CD14-positive monocyte (primary cell): ENCODE results near the gene GNB2. TPM values are rescaled to one million over a fixed set of nuclear protein-coding genes. Genes with fewer than 3 reads are reported as not detected.

ENCODE experiments used
- DNase-seq, 3 donors: peaks; one replicate each; pipeline ENCODE4 v3.0.0-alpha.2; 2011 to 2022
- H2AFZ ChIP-seq: 2 replicates; pipeline ENCODE4 v1.6.0; 2012; ENCODE audit warnings: mild to moderate bottlenecking, low read depth, low read length, inconsistent platforms; ENCODE audit not compliant: insufficient read depth, poor library complexity, severe bottlenecking
- H3K27ac ChIP-seq, 2 donors: 1 replicate in 1 of 2; 2 replicates in 1 of 2; pipeline ENCODE4 v1.5.1; 2012 to 2013; ENCODE audit warnings: low read length in 2 of 2, control low read depth in 1 of 2, inconsistent platforms in 1 of 2, low read depth in 1 of 2, mild to moderate bottlenecking in 1 of 2
- H3K27me3 ChIP-seq, 2 donors: one replicate each; pipeline versions ENCODE4 v1.6.0 to v1.6.1; 2011 to 2013; ENCODE audit warnings: low read length in 2 of 2; ENCODE audit not compliant: control insufficient read depth in 2 of 2, insufficient read depth in 2 of 2
- H3K36me3 ChIP-seq, 2 donors: replicated peaks in 1 of 2; 1 replicate in 1 of 2; 2 replicates in 1 of 2; pipeline versions ENCODE4 v1.5.1 to v1.6.1; 2012 to 2013; ENCODE audit warnings: low read length in 2 of 2, control low read depth in 1 of 2, inconsistent platforms in 1 of 2, mild to moderate bottlenecking in 1 of 2; ENCODE audit not compliant: insufficient read depth in 2 of 2, control insufficient read depth in 1 of 2
- H3K4me1 ChIP-seq, 2 donors: 1 replicate in 1 of 2; 2 replicates in 1 of 2; pipeline versions ENCODE4 v1.5.1 to v1.6.1; 2012 to 2013; ENCODE audit warnings: low read length in 2 of 2, control low read depth in 1 of 2, inconsistent platforms in 1 of 2, mild to moderate bottlenecking in 1 of 2, moderate library complexity in 1 of 2; ENCODE audit not compliant: insufficient read depth in 2 of 2, control insufficient read depth in 1 of 2
- H3K4me2 ChIP-seq: replicated peaks from 2 replicates; pipeline ENCODE3; 2012; ENCODE audit warnings: low read length, moderate library complexity, mild to moderate bottlenecking; ENCODE audit not compliant: poor library complexity, severe bottlenecking; ENCODE audit errors: extremely low read depth
- H3K4me3 ChIP-seq, 3 experiments: fragments of 200-600 bp in 1 of 3; sonication (generic) in 1 of 3; replicated peaks in 1 of 3; 1 replicate in 2 of 3; 2 replicates in 1 of 3; pipeline ENCODE4 v1.5.1; 2011 to 2013; ENCODE audit warnings: low read length in 3 of 3, mild to moderate bottlenecking in 3 of 3, control low read depth in 2 of 3, low read depth in 2 of 3, inconsistent platforms in 1 of 3, moderate library complexity in 1 of 3
- H3K79me2 ChIP-seq: 2 replicates; pipeline ENCODE4 v1.6.0; 2012; ENCODE audit warnings: mild to moderate bottlenecking, control low read depth, inconsistent platforms, low read length, moderate library complexity; ENCODE audit not compliant: insufficient read depth
- H3K9ac ChIP-seq: 2 replicates; pipeline ENCODE4 v1.6.0; 2017; ENCODE audit warnings: low read length, mild to moderate bottlenecking; ENCODE audit not compliant: insufficient read depth, poor library complexity, severe bottlenecking
- H3K9me3 ChIP-seq, 2 donors: replicated peaks in 1 of 2; 1 replicate in 1 of 2; 2 replicates in 1 of 2; pipeline versions ENCODE4 v1.5.1 to v1.6.1; 2012 to 2013; ENCODE audit warnings: low read length in 2 of 2, control low read depth in 1 of 2; ENCODE audit not compliant: control insufficient read depth in 1 of 2, insufficient read depth in 1 of 2
- H4K20me1 ChIP-seq: 2 replicates; pipeline ENCODE4 v1.6.0; 2012; ENCODE audit warnings: mild to moderate bottlenecking, low read length, control low read depth, moderate library complexity; ENCODE audit not compliant: insufficient read depth
- H3K27ac Mint-ChIP-seq, 7 donors: one replicate each; pipeline ENCODE4 v1.8.0; 2020; ENCODE audit warnings: mild to moderate bottlenecking in 7 of 7, mixed read lengths in 7 of 7, moderate library complexity in 6 of 7, inconsistent platforms in 2 of 7
- H3K27me3 Mint-ChIP-seq, 3 donors: one replicate each; pipeline ENCODE4 v1.8.0; 2021 to 2022; ENCODE audit warnings: low read depth in 3 of 3, mild to moderate bottlenecking in 3 of 3, mixed read lengths in 3 of 3, moderate library complexity in 3 of 3, inconsistent platforms in 1 of 3
- H3K36me3 Mint-ChIP-seq, 2 donors: one replicate each; pipeline ENCODE4 v1.8.0; 2020; ENCODE audit warnings: mixed read lengths in 2 of 2, inconsistent platforms in 1 of 2, mild to moderate bottlenecking in 1 of 2
- H3K4me1 Mint-ChIP-seq: one replicate; pipeline ENCODE4 v1.8.0; 2020; ENCODE audit warnings: mild to moderate bottlenecking, mixed read lengths
- H3K4me3 Mint-ChIP-seq, 2 donors: one replicate each; pipeline ENCODE4 v1.8.0; 2020; ENCODE audit warnings: mild to moderate bottlenecking in 2 of 2, mixed read lengths in 2 of 2, moderate library complexity in 1 of 2
- H3K9me3 Mint-ChIP-seq, 7 donors: one replicate each; pipeline ENCODE4 v1.8.0; 2020 to 2022; ENCODE audit warnings: mixed read lengths in 7 of 7, mild to moderate bottlenecking in 6 of 7, moderate library complexity in 6 of 7, inconsistent platforms in 2 of 7
- WGBS: methylation state at CpG from one replicate; pipeline ENCODE4 v1.1.5; 2013; ENCODE audit warnings: missing lambda C conversion rate; ENCODE audit not compliant: insufficient coverage; 5-methylcytosine and 5-hydroxymethylcytosine counted together
- intact Hi-C, 2 donors: fragments of 100-400 bp; cut with micrococcal nuclease; formaldehyde crosslinking; loops; one replicate each; pipeline versions ENCODE4 v1.15.0 to v1.15.1; 2023
- polyA plus RNA-seq, 3 donors: library from polyadenylated mRNA; depleted of rRNA in 1 of 3; unstranded in 2 of 3; stranded (reverse) in 1 of 3; fragments of 300-500 nt in 2 of 3; fragments of >200 nt in 1 of 3; fragmentation: Illumina TruSeq in 2 of 3; gene quantifications; 1 replicate in 2 of 3; 2 replicates in 1 of 3; pipeline ENCODE4 v1.2.3, GENCODE V29; 2012 to 2021
- TF ChIP-seq, protein P1 (sequence below): fragments of 200-600 bp; IDR thresholded peaks from one replicate; pipeline ENCODE4 v1.8.0; 2022; ENCODE audit warnings: antibody characterized with exemption, mild to moderate bottlenecking

GNB2 gene
- polyA plus RNA-seq, 3 donors = 90.0 to 436 (median 94.6) TPM

DNA sequence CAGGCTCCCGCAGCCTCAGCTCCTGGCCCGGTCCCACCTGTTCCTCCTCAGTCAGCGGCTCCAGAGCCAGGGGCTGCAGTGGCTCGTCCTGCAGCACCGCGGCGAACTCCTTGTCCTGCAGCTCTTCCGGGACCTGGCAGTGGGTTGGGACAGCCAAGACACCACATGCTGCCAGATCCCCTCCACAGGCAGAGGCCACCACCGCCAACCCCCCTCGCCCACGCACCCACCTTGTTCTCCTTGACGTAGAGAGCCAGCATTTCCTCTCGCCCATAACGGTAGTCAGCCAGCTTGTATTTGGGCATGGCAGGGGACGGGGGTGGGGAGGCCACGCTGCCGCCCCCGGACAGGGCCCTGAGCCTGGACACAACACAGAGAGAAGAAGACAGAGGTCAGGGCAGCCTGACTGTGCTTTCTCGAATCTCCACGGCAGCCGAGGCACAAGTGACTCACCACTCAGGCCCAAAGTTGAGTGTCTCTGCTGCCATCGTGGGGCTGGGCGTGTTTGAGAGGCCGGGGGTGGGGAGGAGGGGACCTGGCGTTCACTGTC is 14.3 kb downstream of the GNB2 start:
- Mint-ChIP-seq H3K9me3 (peaks cover 0 to 1% (median 0%) of the 10 kb centered on the region in 7 donors), H3K4me1 (peaks cover 17% of the 10 kb centered on the region), H3K27ac (peak overlapping the region in 1 of 7 donors; percentile 26), H3K27me3 (peaks cover 0 to under 1% (median 0%) of the 10 kb centered on the region in 3 donors), H3K36me3 (peaks cover 42 to 67% of the 10 kb centered on the region in 2 donors), H3K4me3 (no peak overlapping the region)
- no peak overlapping the region for H3K4me2 ChIP-seq
- no peak for DNase-seq
- H3K9ac ChIP-seq = no peak overlapping the region
- peaks cover 60 to 74% of the 10 kb centered on the region in 2 donors for H3K36me3 ChIP-seq
- no peak overlapping the region for H3K4me3 ChIP-seq
- no peaks in the 10 kb centered on the region for H3K27me3 ChIP-seq
- H2AFZ ChIP-seq = no peak overlapping the region
- WGBS = 96% methylated on average over 20 of the region's 25 CpGs
- peaks cover 52% of the 10 kb centered on the region for H3K79me2 ChIP-seq
- H3K4me1 ChIP-seq = peaks cover 16 to 21% of the 10 kb centered on the region in 2 donors
- H3K27ac ChIP-seq = no peak overlapping the region
- intact Hi-C loops = no loop called here
- H3K9me3 ChIP-seq = no peaks in the 10 kb centered on the region
- TF ChIP-seq, protein P1, sequence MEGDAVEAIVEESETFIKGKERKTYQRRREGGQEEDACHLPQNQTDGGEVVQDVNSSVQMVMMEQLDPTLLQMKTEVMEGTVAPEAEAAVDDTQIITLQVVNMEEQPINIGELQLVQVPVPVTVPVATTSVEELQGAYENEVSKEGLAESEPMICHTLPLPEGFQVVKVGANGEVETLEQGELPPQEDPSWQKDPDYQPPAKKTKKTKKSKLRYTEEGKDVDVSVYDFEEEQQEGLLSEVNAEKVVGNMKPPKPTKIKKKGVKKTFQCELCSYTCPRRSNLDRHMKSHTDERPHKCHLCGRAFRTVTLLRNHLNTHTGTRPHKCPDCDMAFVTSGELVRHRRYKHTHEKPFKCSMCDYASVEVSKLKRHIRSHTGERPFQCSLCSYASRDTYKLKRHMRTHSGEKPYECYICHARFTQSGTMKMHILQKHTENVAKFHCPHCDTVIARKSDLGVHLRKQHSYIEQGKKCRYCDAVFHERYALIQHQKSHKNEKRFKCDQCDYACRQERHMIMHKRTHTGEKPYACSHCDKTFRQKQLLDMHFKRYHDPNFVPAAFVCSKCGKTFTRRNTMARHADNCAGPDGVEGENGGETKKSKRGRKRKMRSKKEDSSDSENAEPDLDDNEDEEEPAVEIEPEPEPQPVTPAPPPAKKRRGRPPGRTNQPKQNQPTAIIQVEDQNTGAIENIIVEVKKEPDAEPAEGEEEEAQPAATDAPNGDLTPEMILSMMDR = no peak
- peaks cover 100% of the 10 kb centered on the region for H4K20me1 ChIP-seq

DNA sequence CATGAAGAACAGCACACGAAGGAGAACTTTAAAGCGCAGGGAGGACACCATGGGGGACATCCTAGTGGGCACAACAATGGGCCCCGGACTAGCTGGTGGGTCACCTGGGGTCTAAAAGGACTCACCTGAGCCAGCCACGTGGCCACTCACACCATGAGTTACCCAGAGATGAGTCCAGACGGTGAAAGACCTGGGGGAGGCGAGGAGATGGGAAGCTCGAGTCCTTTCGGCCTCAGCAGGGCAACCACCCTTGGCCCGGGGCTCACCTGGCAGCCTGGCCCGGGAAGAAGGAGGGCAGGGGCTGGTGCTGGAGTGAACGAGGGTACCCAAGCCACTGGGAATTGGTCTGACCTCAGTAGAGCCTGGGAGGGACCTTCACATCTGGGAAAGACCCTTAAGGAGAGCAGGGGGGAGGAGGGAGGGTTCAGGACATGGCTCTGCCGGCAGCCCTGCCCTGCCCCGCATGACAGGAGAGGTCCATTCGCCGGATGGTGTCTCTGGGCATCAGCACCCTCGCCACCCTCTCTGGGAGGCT is 14.9 kb downstream of the GNB2 start:
- H3K27ac ChIP-seq = no peak overlapping the region
- H3K36me3 ChIP-seq = peaks cover 54 to 68% of the 10 kb centered on the region in 2 donors
- H3K9ac ChIP-seq = no peak overlapping the region
- Mint-ChIP-seq H3K27ac (peak overlapping the region in 3 of 7 donors; percentile 55 to 80 (median 57)), H3K27me3 (peaks cover 0 to 3% (median 0%) of the 10 kb centered on the region in 3 donors), H3K4me3 (no peak overlapping the region), H3K36me3 (peaks cover 39 to 62% of the 10 kb centered on the region in 2 donors), H3K4me1 (peaks cover 23% of the 10 kb centered on the region), H3K9me3 (no peaks in the 10 kb centered on the region)
- intact Hi-C loops = no loop called here
- H3K9me3 ChIP-seq = no peaks in the 10 kb centered on the region
- no peak for DNase-seq
- 98% methylated on average over 11 of the region's 16 CpGs for WGBS
- H3K27me3 ChIP-seq = no peaks in the 10 kb centered on the region
- TF ChIP-seq, protein P1 = no peak
- peaks cover 57% of the 10 kb centered on the region for H3K79me2 ChIP-seq
- no peak overlapping the region for H3K4me3 ChIP-seq
- no peak overlapping the region for H2AFZ ChIP-seq
- no peak overlapping the region for H3K4me2 ChIP-seq
- peaks cover 22 to 26% of the 10 kb centered on the region in 2 donors for H3K4me1 ChIP-seq
- peaks cover 100% of the 10 kb centered on the region for H4K20me1 ChIP-seq
